ENCODE measurements around the gene ATP8A2. TPM values are rescaled to one million over a fixed set of nuclear protein-coding genes. Genes with fewer than 3 reads are reported as not detected.

Gene ATP8A2
- total RNA-seq, 1 donor from 2014 or later, result 4.2 TPM

DNA sequence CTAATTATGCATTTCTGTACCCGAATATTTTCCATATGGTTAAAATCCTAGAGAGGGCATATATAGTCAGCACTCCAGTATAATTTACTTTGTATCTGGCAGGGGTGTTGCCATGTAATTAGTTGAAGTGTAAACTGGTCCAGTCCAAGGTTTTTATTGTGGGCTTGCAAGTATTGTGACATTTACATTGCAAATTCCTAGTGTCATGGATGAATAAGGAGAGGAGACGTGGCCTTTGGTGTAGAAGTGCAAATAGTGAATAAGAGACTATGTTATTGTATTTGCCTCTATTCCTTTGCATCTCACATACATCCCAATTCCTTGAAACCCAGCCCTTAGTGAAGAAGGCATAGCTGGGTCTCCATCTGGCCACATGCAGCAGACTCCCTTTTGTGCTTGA lies 330.6 kb downstream of the ATP8A2 start:
- H3K9me3 Mint-ChIP-seq, result no peaks in the 10 kb centered on the region
- no peak overlapping the region for H3K27ac Mint-ChIP-seq
- no peak overlapping the region for H3K4me3 Mint-ChIP-seq
- Histone ChIP-seq H3K27ac (no peak overlapping the region), H3F3A (ENCODE audit: low read depth) (no peaks in the 10 kb centered on the region), H3K4me1 (no peaks in the 10 kb centered on the region), H3K4me3 (no peak overlapping the region), H3K9me3 (ENCODE audit: low read depth) (no peaks in the 10 kb centered on the region), H2AFZ (replicated peaks) (peak overlapping the region; percentile 31), H3K79me2 (ENCODE audit: low read depth) (no peaks in the 10 kb centered on the region), H3K36me3 (no peaks in the 10 kb centered on the region), H3K4me2 (no peak overlapping the region), H4K20me1 (ENCODE audit: low read depth) (no peaks in the 10 kb centered on the region), H3K27me3 (no peaks in the 10 kb centered on the region), H3K9ac (no peak overlapping the region)
- DNase-seq (ENCODE audit: low spot score), result no peak
- H3K36me3 Mint-ChIP-seq, result no peaks in the 10 kb centered on the region
- peaks cover 14% of the 10 kb centered on the region for H3K4me1 Mint-ChIP-seq
- TF ChIP-seq EZH2phosphoT487 (IDR thresholded peaks at IDR 0.05), result no peak
- TF ChIP-seq EZH2 (IDR thresholded peaks at IDR 0.05), result no peak
- TF ChIP-seq, protein P1, sequence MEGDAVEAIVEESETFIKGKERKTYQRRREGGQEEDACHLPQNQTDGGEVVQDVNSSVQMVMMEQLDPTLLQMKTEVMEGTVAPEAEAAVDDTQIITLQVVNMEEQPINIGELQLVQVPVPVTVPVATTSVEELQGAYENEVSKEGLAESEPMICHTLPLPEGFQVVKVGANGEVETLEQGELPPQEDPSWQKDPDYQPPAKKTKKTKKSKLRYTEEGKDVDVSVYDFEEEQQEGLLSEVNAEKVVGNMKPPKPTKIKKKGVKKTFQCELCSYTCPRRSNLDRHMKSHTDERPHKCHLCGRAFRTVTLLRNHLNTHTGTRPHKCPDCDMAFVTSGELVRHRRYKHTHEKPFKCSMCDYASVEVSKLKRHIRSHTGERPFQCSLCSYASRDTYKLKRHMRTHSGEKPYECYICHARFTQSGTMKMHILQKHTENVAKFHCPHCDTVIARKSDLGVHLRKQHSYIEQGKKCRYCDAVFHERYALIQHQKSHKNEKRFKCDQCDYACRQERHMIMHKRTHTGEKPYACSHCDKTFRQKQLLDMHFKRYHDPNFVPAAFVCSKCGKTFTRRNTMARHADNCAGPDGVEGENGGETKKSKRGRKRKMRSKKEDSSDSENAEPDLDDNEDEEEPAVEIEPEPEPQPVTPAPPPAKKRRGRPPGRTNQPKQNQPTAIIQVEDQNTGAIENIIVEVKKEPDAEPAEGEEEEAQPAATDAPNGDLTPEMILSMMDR (IDR thresholded peaks at IDR 0.05), result no peak
- H3K27me3 Mint-ChIP-seq (ENCODE audit: insufficient read depth, low read depth), result no peaks in the 10 kb centered on the region

DNA sequence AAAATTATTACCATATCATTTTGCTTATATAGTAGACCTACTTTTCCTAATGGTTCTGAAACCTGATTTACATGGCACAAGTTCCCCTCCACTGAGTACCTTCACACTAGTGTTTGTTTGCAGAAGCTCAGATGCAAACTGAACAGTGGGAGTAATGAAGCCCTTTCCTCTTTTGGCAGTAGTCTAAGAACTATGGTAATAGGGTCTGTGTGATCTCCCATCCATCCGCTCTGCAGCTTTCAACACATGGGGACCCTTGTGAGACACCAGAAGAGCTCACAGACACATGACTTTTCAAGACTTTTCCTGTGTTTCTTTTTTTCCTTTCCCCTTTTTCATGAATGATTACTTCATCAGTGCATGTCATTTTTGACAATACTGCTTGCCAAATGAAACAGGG lies 336.0 kb downstream of the ATP8A2 start:
- Histone ChIP-seq H3K27ac (no peak overlapping the region), H2AFZ (replicated peaks) (no peak overlapping the region), H4K20me1 (ENCODE audit: low read depth) (no peaks in the 10 kb centered on the region), H3K4me2 (no peak overlapping the region), H3K4me3 (no peak overlapping the region), H3K79me2 (ENCODE audit: low read depth) (no peaks in the 10 kb centered on the region), H3K27me3 (no peaks in the 10 kb centered on the region), H3K9me3 (ENCODE audit: low read depth) (no peaks in the 10 kb centered on the region), H3K4me1 (peaks cover 7% of the 10 kb centered on the region), H3K36me3 (no peaks in the 10 kb centered on the region), H3F3A (ENCODE audit: low read depth) (no peaks in the 10 kb centered on the region), H3K9ac (no peak overlapping the region)
- Mint-ChIP-seq H3K27ac (no peak overlapping the region), H3K4me1 (peaks cover 13% of the 10 kb centered on the region), H3K9me3 (no peaks in the 10 kb centered on the region), H3K27me3 (ENCODE audit: insufficient read depth, low read depth) (no peaks in the 10 kb centered on the region), H3K4me3 (no peak overlapping the region), H3K36me3 (no peaks in the 10 kb centered on the region)
- TF ChIP-seq EZH2phosphoT487 (IDR thresholded peaks at IDR 0.05), result no peak
- no peak for TF ChIP-seq EZH2 (IDR thresholded peaks at IDR 0.05)
- TF ChIP-seq, protein P1 (IDR thresholded peaks at IDR 0.05), result no peak
- no peak for DNase-seq (ENCODE audit: low spot score)

DNA sequence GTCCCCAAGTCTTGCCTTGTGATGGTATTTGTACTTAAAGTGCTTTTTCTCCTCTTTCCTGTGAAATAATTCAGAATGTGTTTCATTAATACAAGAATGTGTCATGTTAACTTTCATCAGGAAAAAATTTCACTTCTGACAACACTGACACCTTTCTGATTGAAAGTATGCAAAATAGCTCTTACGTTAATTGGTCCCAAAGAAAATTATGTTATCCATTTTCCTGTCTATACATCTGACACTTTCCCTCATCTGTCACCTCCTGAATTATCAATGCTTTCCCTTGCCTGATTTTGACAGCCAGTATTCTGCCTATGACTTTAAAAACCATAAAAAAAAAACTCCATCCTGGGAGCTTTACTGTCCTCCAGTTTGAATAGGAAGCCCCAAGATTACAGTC lies 336.5 kb downstream of the ATP8A2 start:
- Histone ChIP-seq H3K27ac (no peak overlapping the region), H3K9ac (no peak overlapping the region), H2AFZ (replicated peaks) (no peak overlapping the region), H3K4me3 (no peak overlapping the region), H3K4me2 (no peak overlapping the region), H3K4me1 (peaks cover 7% of the 10 kb centered on the region), H3K36me3 (no peaks in the 10 kb centered on the region), H3K9me3 (ENCODE audit: low read depth) (no peaks in the 10 kb centered on the region), H3K79me2 (ENCODE audit: low read depth) (no peaks in the 10 kb centered on the region), H4K20me1 (ENCODE audit: low read depth) (no peaks in the 10 kb centered on the region), H3K27me3 (no peaks in the 10 kb centered on the region), H3F3A (ENCODE audit: low read depth) (no peaks in the 10 kb centered on the region)
- Mint-ChIP-seq H3K36me3 (no peaks in the 10 kb centered on the region), H3K27ac (no peak overlapping the region), H3K4me3 (no peak overlapping the region), H3K9me3 (no peaks in the 10 kb centered on the region), H3K4me1 (peaks cover 13% of the 10 kb centered on the region), H3K27me3 (ENCODE audit: insufficient read depth, low read depth) (no peaks in the 10 kb centered on the region)
- TF ChIP-seq, protein P1 (IDR thresholded peaks at IDR 0.05), result no peak
- TF ChIP-seq EZH2 (IDR thresholded peaks at IDR 0.05), result no peak
- TF ChIP-seq EZH2phosphoT487 (IDR thresholded peaks at IDR 0.05), result no peak
- DNase-seq (ENCODE audit: low spot score), result no peak

Measured in neural progenitor cell (in vitro differentiated cells).